Mucosa of descending colon (tissue), 3 donors: ENCODE measurements around the gene NOX5. TPM values are rescaled to one million over a fixed set of nuclear protein-coding genes. Genes with fewer than 3 reads are reported as not detected.

Experiments
- ATAC-seq: fragments of 200-7000 bp; cut with Tn5 transposase; one replicate; pipeline ENCODE4 v1.9.1; 2020; ENCODE audit warnings: mild to moderate bottlenecking, moderate library complexity
- DNase-seq, 3 donors: peaks; one replicate each; pipeline ENCODE4 v3.0.0-alpha.2; 2020
- H3K36me3 ChIP-seq: fragments of 200-600 bp; one replicate; pipeline ENCODE4 v1.8.0; 2021; ENCODE audit warnings: low read depth, mild to moderate bottlenecking
- H3K4me1 ChIP-seq: fragments of 200-600 bp; one replicate; pipeline ENCODE4 v1.8.0; 2021; ENCODE audit warnings: low read depth, mild to moderate bottlenecking
- H3K4me3 ChIP-seq: fragments of 200-600 bp; one replicate; pipeline ENCODE4 v1.8.0; 2021; ENCODE audit warnings: mild to moderate bottlenecking
- H3K9me3 ChIP-seq: fragments of 200-600 bp; one replicate; pipeline ENCODE4 v1.8.0; 2021; ENCODE audit warnings: mild to moderate bottlenecking
- intact Hi-C, 2 donors: fragments of 100-400 bp; cut with DNase I in 1 of 2; cut with micrococcal nuclease in 1 of 2; formaldehyde crosslinking; loops; one replicate each; pipeline versions ENCODE4 v1.11.0 to v1.11.1; 2022; cut with DNase I, micrococcal nuclease
- total RNA-seq, 3 donors: library from RNA; stranded (reverse); fragmentation: NEBNext Ultra II Directional in 2 of 3; extraction: Animal tissue kit (Norgen Biotek cat#: 25700) in 2 of 3; gene quantifications; one replicate each; pipeline versions ENCODE4 v1.2.1 to v1.2.4, GENCODE V29; 2021 to 2023
- TF ChIP-seq, protein P1 (sequence below): fragments of 200-600 bp; IDR thresholded peaks from one replicate; pipeline ENCODE4 v1.8.0; 2022; ENCODE audit warnings: antibody characterized with exemption, mild to moderate bottlenecking
- donor health status: DM: no; HTN: no; CAD: no; lungs with moderate emphysema.
- donor health status: DM: no; HTN: no; CAD: no.
- donor health status: DM: no; HTN: yes; CAD: no.

Gene NOX5
- total RNA-seq, 3 donors from 2014 or later = 0.13 to 0.17 TPM; not detected in 1

DNA sequence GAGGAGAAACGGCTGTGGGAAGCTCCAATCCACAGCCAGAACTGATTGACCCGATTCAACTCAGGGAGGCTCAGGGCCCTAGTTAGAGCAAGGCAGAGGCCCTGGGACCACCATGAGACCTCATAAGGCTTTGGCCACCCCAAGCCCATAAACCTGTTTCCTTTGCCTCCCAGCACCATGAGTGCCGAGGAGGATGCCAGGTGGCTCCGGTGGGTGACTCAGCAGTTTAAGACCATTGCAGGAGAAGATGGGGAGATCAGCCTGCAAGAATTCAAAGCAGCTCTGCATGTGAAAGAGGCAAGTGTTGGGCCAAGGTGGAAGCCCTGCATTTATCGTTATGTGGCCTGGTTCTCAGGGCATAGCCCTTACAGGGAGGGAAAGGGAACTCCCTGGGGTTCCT is 11.9 kb downstream of the NOX5 start:
- ATAC-seq = no peak
- TF ChIP-seq, protein P1, sequence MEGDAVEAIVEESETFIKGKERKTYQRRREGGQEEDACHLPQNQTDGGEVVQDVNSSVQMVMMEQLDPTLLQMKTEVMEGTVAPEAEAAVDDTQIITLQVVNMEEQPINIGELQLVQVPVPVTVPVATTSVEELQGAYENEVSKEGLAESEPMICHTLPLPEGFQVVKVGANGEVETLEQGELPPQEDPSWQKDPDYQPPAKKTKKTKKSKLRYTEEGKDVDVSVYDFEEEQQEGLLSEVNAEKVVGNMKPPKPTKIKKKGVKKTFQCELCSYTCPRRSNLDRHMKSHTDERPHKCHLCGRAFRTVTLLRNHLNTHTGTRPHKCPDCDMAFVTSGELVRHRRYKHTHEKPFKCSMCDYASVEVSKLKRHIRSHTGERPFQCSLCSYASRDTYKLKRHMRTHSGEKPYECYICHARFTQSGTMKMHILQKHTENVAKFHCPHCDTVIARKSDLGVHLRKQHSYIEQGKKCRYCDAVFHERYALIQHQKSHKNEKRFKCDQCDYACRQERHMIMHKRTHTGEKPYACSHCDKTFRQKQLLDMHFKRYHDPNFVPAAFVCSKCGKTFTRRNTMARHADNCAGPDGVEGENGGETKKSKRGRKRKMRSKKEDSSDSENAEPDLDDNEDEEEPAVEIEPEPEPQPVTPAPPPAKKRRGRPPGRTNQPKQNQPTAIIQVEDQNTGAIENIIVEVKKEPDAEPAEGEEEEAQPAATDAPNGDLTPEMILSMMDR = no peak
- intact Hi-C loops = no loop called here

DNA sequence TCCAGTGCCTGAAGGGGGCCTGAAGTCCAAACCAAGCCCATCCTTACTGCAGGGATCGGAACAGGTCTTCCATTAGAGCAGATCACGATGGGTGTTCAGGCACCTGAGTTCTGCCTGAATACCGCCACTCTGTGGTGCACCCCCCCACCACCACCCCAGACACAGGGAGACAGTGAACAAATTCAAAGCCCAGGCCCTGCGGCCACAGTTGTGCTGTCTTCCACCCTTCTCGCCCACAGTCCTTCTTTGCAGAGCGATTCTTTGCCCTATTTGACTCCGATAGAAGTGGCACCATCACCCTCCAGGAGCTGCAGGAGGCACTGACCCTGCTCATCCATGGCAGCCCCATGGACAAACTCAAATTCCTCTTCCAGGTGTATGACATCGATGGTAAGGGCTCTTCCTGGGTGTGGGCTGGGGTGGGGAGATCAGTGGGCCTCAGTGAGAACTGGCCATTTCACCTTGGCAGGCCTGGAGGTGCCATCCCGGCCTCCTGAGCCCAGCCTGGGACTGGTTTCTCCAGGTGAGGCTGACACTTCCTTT is 13.6 kb downstream of the NOX5 start:
- Histone ChIP-seq H3K4me1 (no peaks in the 10 kb centered on the region), H3K4me3 (no peak overlapping the region), H3K36me3 (no peaks in the 10 kb centered on the region), H3K9me3 (no peaks in the 10 kb centered on the region)
- no peak for ATAC-seq
- TF ChIP-seq, protein P1 = no peak
- intact Hi-C loops = no loop called here
- DNase-seq = no peak

More for the DNA sequence above, 11.9 kb downstream of the NOX5 start:
- no peak overlapping the region for H3K4me3 ChIP-seq
- DNase-seq = no peak
- no peaks in the 10 kb centered on the region for H3K36me3 ChIP-seq
- H3K9me3 ChIP-seq = no peaks in the 10 kb centered on the region
- H3K4me1 ChIP-seq = no peaks in the 10 kb centered on the region

DNA sequence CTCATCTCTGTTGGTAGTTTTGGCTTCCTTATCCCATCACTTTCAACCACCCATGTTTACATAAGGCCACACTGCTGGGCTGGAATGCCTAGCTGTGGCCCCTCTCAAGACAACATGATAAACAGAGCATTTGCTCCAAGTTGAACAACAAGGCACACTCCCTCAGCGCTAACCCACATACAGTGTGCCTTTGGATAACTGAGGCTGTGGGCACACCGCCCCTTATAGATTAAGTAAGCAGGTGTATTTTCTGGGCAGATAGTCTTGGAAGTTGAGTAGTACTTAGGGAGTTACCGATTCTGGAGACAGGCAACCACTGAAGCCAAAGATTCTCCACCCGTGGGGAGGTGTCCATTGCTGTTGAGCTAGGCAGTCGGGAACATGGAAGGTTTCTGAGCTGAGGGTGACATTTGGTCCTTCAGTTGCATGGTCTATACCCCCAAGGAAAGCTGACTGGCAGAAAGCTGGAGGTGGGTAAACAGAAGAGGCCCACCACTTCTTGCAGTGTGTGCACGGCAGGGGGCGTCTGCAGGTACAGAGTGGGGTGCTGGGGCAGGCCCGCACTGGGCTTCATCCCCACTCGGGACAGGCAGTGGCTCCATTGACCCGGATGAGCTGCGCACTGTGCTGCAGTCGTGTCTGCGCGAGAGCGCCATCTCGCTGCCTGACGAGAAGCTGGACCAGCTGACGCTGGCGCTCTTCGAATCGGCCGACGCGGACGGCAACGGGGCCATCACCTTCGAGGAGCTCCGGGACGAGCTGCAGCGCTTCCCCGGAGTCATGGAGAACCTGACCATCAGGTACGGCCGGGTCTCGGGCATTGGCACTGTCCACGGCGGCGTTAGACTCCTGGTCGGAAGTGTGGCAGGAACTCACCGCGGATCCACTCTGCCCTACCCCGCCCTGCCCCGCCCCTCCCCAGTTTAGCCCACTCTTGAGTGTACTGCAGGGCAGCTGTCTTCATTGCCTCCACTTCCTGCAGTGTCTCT is 16.8 kb downstream of the NOX5 start:
- H3K36me3 ChIP-seq = no peaks in the 10 kb centered on the region
- no peaks in the 10 kb centered on the region for H3K4me1 ChIP-seq
- ATAC-seq (peak; percentile 87), DNase-seq (peak; percentile 62 to 74 (median 66))
- intact Hi-C loops = no loop called here
- TF ChIP-seq, protein P1 = peak; percentile 47
- H3K9me3 ChIP-seq = no peaks in the 10 kb centered on the region
- H3K4me3 ChIP-seq = no peak overlapping the region

GRCh38 chr15:69032031-69032430 is 17.5 kb downstream of the NOX5 start:
- no peaks in the 10 kb centered on the region for H3K4me1 ChIP-seq

DNA sequence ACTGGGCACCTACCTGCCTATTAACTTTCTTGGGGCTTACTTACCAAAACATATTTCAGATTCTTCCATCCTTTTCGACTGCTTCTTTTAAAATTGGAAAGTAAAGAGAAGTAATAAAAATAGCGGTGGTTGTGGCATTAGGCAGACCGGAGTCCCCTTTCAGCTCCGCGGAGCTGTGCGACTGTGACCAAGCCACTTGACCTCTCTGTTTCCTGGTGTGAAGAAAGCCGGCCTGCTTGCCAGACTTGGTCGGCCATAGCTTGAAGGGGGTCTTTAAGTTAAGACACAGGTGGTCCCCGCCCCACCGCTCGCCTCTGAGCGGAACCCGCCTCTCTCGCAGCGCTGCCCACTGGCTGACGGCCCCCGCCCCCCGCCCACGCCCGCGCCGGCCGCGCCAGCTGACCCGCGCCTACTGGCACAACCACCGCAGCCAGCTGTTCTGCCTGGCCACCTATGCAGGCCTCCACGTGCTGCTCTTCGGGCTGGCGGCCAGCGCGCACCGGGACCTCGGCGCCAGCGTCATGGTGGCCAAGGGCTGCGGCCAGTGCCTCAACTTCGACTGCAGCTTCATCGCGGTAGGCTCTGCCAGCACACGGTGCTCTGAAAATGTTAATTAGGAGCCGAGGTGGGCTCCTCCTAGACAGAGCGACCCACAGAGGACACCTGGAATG is 18.3 kb downstream of the NOX5 start:
- TF ChIP-seq, protein P1 = no peak
- no peaks in the 10 kb centered on the region for H3K4me1 ChIP-seq
- no peaks in the 10 kb centered on the region for H3K36me3 ChIP-seq
- intact Hi-C loops = no loop called here
- DNase-seq = no peak
- ATAC-seq = no peak
- H3K9me3 ChIP-seq = no peaks in the 10 kb centered on the region
- H3K4me3 ChIP-seq = no peak overlapping the region

More at GRCh38 chr15:69032031-69032430, 17.5 kb downstream of the NOX5 start:
- Histone ChIP-seq H3K36me3 (no peaks in the 10 kb centered on the region), H3K4me3 (no peak overlapping the region), H3K9me3 (no peaks in the 10 kb centered on the region)
- intact Hi-C loops = no loop called here
- TF ChIP-seq, protein P1 = no peak
- DNase-seq = no peak
- no peak for ATAC-seq
